K562 (cell line): ENCODE data around the gene PHF5A. TPM values are rescaled to one million over a fixed set of nuclear protein-coding genes. Genes with fewer than 3 reads are reported as not detected.

Experiments
- FIP1L1 ChIP-seq: fragments of 200-400 bp; formaldehyde crosslinking; IDR thresholded peaks from 2 replicates; pipeline ENCODE4 v1.6.1; 2018; ENCODE audit warnings: mild to moderate bottlenecking, low read depth, low read length; ENCODE audit not compliant: poor library complexity, severe bottlenecking
- GABPB1 ChIP-seq: sonication (generic); formaldehyde crosslinking; IDR thresholded peaks from 2 replicates; pipeline ENCODE4 v1.8.0; 2022; ENCODE audit warnings: mild to moderate bottlenecking, missing genetic modification reagents
- IFI16 ChIP-seq: fragments of 250-450 bp; sonication (Bioruptor Pico); IDR thresholded peaks from 2 replicates; pipeline ENCODE4 v2.1.2; 2022; ENCODE audit warnings: mild to moderate bottlenecking, inconsistent platforms
- JUN ChIP-seq, 2 experiments: sonication (generic) in 1 of 2; formaldehyde crosslinking in 1 of 2; IDR thresholded peaks; 2 replicates each; pipeline versions ENCODE4 v1.6.1 to v1.8.0; 2012 to 2022; ENCODE audit warnings: borderline replicate concordance in 2 of 2, mild to moderate bottlenecking in 2 of 2, improper control_type of control experiment in 1 of 2, low read depth in 1 of 2, low read length in 1 of 2, missing genetic modification reagents in 1 of 2
- POLR2AphosphoS2 ChIP-seq: IDR thresholded peaks from 2 replicates; pipeline ENCODE4 v1.6.1; 2012; ENCODE audit warnings: low read length, improper control_type of control experiment
- SRSF7 ChIP-seq: fragments of 200-400 bp; formaldehyde crosslinking; optimal IDR thresholded peaks from 2 replicates; pipeline ENCODE3; 2017; ENCODE audit warnings: mild to moderate bottlenecking, low read depth, low read length
- XRCC5 ChIP-seq: fragments of 200-400 bp; formaldehyde crosslinking; IDR thresholded peaks from 2 replicates; pipeline ENCODE4 v1.6.1; 2017; ENCODE audit warnings: low read depth, mild to moderate bottlenecking, low read length
- ZBTB7A ChIP-seq: IDR thresholded peaks from 2 replicates; pipeline ENCODE4 v1.6.1; 2011; ENCODE audit warnings: low read depth, mild to moderate bottlenecking, low read length, moderate library complexity, borderline replicate concordance; ENCODE audit not compliant: control insufficient read depth
- ZFP36 ChIP-seq: fragments of 150-350 bp; IDR thresholded peaks from 2 replicates; pipeline ENCODE4 v1.6.1; 2018; ENCODE audit warnings: low read length, low read depth; ENCODE audit not compliant: partially characterized antibody
- ZNF217 ChIP-seq: sonication (generic); formaldehyde crosslinking; IDR thresholded peaks from 2 replicates; pipeline ENCODE4 v1.8.0; 2022; ENCODE audit warnings: mild to moderate bottlenecking, missing genetic modification reagents
- ZNF239 ChIP-seq: fragments of 250-450 bp; sonication (Bioruptor Pico); IDR thresholded peaks from 2 replicates; pipeline ENCODE4 v1.4.0; 2020; ENCODE audit warnings: mild to moderate bottlenecking
- polyA plus RNA-seq, 8 experiments: library from polyadenylated mRNA; depleted of rRNA in 4 of 8; stranded (reverse) in 5 of 8; unstranded in 3 of 8; fragments of >200 nt; fragmentation: Nextera tagmentation in 2 of 8; fragmentation: Illumina TruSeq in 1 of 8; extraction: Ambion mirVana in 2 of 8; extraction: Trizol in 1 of 8; gene quantifications; 2 replicates each; pipeline versions ENCODE4 v1.2.1 to v1.2.3, GENCODE V29; 2011 to 2014; ENCODE audit warnings: inconsistent platforms in 1 of 8, missing spikeins in 1 of 8
- total RNA-seq, 7 experiments: library from RNA; depleted of rRNA in 6 of 7; stranded (reverse); fragments of >200 nt in 6 of 7; fragmentation: Illumina TruSeq in 2 of 7; extraction: Trizol in 2 of 7; gene quantifications; 2 replicates each; pipeline versions ENCODE4 v1.2.1 to v1.2.3, GENCODE V29; 2011 to 2021; ENCODE audit warnings: low replicate concordance in 1 of 7
- TF ChIP-seq, protein P1 (sequence below): fragments of 150-350 bp; conservative IDR thresholded peaks from 2 replicates; pipeline ENCODE4 v1.6.1; 2014; ENCODE audit warnings: low read length
- TF ChIP-seq, protein P2 (sequence below): conservative IDR thresholded peaks from 2 replicates; pipeline ENCODE4 v1.6.1; 2011; ENCODE audit warnings: low read depth, mild to moderate bottlenecking, low read length; ENCODE audit not compliant: control insufficient read depth
- TF ChIP-seq, protein P3 (sequence below): sonication (generic); formaldehyde crosslinking; IDR thresholded peaks from 2 replicates; pipeline ENCODE4 v1.8.0; 2022; ENCODE audit warnings: missing genetic modification reagents, mild to moderate bottlenecking, borderline replicate concordance
- TF ChIP-seq, protein P4 (sequence below): IDR thresholded peaks from 3 replicates; pipeline ENCODE4 v1.6.1; 2011; ENCODE audit warnings: borderline replicate concordance, mild to moderate bottlenecking; ENCODE audit not compliant: insufficient read length, insufficient read depth

PHF5A gene
- total and polyA plus RNA-seq, 9 of the 15 experiments (the other 6 are each of a cell fraction or from before 2014, with no cell fraction given): 14.2 to 144 (median 101) TPM

DNA sequence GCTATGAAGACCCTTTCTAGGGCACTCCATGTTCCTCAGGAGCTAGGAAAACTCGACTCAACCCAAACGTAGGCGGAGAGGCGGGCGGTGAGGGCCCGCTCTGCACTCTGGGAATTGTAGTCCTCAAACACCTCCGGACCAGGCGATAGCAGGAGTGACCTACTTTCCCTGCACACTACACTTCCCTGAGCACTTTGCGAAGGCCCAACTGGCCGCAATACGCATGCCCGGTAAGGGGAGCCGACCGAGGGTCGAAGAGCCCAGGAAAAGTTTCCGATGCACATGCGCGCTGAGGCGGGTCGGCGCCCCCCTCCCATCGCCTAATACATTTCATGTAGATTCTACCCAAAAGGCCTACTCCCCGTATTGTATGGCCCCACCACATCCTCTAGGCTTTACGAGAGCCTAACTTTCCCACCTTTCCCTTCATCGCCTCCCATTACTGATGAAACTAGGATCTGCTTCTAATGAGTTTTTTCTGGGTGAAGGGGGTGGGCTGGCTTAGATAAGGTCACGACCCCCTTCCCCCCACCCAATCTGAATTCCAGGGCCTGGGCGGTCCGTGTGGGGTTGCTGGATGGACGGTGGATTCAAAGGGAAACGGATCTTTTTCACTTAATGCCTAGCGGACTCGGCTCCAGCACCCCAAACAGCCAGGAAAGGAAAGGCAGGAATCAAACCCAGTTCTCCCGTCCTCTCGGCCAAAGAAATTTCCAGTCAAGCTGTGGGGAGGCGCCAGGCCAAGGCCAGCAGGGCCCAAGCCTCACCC is 23.9 kb downstream of the PHF5A start (continued):
- no peak for TF ChIP-seq ZFP36
- TF ChIP-seq XRCC5: 0 out of 2 replicates have a peak, but pooled peaks have one; percentile 35
- 0 out of 2 replicates have a peak, but pooled peaks have one; percentile 41 for TF ChIP-seq GABPB1
- no peak for TF ChIP-seq FIP1L1
- TF ChIP-seq ZBTB7A: peak; percentile 58
- TF ChIP-seq, protein P1, sequence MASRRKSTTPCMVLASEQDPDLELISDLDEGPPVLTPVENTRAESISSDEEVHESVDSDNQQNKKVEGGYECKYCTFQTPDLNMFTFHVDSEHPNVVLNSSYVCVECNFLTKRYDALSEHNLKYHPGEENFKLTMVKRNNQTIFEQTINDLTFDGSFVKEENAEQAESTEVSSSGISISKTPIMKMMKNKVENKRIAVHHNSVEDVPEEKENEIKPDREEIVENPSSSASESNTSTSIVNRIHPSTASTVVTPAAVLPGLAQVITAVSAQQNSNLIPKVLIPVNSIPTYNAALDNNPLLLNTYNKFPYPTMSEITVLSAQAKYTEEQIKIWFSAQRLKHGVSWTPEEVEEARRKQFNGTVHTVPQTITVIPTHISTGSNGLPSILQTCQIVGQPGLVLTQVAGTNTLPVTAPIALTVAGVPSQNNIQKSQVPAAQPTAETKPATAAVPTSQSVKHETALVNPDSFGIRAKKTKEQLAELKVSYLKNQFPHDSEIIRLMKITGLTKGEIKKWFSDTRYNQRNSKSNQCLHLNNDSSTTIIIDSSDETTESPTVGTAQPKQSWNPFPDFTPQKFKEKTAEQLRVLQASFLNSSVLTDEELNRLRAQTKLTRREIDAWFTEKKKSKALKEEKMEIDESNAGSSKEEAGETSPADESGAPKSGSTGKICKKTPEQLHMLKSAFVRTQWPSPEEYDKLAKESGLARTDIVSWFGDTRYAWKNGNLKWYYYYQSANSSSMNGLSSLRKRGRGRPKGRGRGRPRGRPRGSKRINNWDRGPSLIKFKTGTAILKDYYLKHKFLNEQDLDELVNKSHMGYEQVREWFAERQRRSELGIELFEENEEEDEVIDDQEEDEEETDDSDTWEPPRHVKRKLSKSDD: no peak
- no peak for TF ChIP-seq ZNF217
- TF ChIP-seq, protein P2, sequence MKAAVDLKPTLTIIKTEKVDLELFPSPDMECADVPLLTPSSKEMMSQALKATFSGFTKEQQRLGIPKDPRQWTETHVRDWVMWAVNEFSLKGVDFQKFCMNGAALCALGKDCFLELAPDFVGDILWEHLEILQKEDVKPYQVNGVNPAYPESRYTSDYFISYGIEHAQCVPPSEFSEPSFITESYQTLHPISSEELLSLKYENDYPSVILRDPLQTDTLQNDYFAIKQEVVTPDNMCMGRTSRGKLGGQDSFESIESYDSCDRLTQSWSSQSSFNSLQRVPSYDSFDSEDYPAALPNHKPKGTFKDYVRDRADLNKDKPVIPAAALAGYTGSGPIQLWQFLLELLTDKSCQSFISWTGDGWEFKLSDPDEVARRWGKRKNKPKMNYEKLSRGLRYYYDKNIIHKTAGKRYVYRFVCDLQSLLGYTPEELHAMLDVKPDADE: 0 out of 2 replicates have a peak, but pooled peaks have one; percentile 29
- no peak for TF ChIP-seq SRSF7
- TF ChIP-seq, protein P3, sequence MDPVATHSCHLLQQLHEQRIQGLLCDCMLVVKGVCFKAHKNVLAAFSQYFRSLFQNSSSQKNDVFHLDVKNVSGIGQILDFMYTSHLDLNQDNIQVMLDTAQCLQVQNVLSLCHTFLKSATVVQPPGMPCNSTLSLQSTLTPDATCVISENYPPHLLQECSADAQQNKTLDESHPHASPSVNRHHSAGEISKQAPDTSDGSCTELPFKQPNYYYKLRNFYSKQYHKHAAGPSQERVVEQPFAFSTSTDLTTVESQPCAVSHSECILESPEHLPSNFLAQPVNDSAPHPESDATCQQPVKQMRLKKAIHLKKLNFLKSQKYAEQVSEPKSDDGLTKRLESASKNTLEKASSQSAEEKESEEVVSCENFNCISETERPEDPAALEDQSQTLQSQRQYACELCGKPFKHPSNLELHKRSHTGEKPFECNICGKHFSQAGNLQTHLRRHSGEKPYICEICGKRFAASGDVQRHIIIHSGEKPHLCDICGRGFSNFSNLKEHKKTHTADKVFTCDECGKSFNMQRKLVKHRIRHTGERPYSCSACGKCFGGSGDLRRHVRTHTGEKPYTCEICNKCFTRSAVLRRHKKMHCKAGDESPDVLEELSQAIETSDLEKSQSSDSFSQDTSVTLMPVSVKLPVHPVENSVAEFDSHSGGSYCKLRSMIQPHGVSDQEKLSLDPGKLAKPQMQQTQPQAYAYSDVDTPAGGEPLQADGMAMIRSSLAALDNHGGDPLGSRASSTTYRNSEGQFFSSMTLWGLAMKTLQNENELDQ (CRISPR knock-in tag): no peak
- 0 out of 2 replicates have a peak, but pooled peaks have one; percentile 34 for TF ChIP-seq JUN (IDR thresholded peaks at IDR 0.05; ENCODE audit: borderline replicate concordance, low read depth, low read length)
- no peak for TF ChIP-seq JUN (CRISPR knock-in tag; IDR thresholded peaks at IDR 0.05; ENCODE audit: borderline replicate concordance)
- no peak for TF ChIP-seq IFI16 (CRISPR knock-in tag)
- TF ChIP-seq POLR2AphosphoS2: 0 out of 2 replicates have a peak, but pooled peaks have one; percentile 49
- TF ChIP-seq, protein P4, sequence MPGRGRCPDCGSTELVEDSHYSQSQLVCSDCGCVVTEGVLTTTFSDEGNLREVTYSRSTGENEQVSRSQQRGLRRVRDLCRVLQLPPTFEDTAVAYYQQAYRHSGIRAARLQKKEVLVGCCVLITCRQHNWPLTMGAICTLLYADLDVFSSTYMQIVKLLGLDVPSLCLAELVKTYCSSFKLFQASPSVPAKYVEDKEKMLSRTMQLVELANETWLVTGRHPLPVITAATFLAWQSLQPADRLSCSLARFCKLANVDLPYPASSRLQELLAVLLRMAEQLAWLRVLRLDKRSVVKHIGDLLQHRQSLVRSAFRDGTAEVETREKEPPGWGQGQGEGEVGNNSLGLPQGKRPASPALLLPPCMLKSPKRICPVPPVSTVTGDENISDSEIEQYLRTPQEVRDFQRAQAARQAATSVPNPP: no peak
- TF ChIP-seq ZNF239 (CRISPR knock-in tag): no peak
